GM19395 (cell line): ENCODE results near the gene QPCT.
"Not testable (repeated sequence)": the region's sequence is repeated elsewhere in the genome, so short reads cannot be mapped to it uniquely, and the experiment has no call there.

Experiments used
- ATAC-seq: cut with Tn5 transposase; IDR thresholded peaks from one replicate; pipeline ENCODE4 v1.9.1; 2021; ENCODE audit warnings: mild to moderate bottlenecking, moderate library complexity; ENCODE audit not compliant: unreplicated experiment

The QPCT gene

GRCh38 chr2:37357530-37357929 is 13.1 kb downstream of the QPCT start:
- ATAC-seq: no peak

GRCh38 chr2:37358466-37358865 is 14.0 kb downstream of the QPCT start:
- ATAC-seq: no peak

GRCh38 chr2:37361216-37361815 is 16.9 kb downstream of the QPCT start:
- ATAC-seq: no peak

- no peak for ATAC-seq
Measured at GRCh38 chr2:37361994-37362698, 17.7 kb downstream of the QPCT start.

GRCh38 chr2:37364351-37364750 is 19.9 kb downstream of the QPCT start:
- ATAC-seq: no peak

GRCh38 chr2:37365669-37366068 is 21.2 kb downstream of the QPCT start:
- peak; percentile 77 for ATAC-seq

GRCh38 chr2:37366773-37367172 is 22.3 kb downstream of the QPCT start:
- ATAC-seq: no peak

- ATAC-seq: no peak
Measured at GRCh38 chr2:37367310-37367709, 22.9 kb downstream of the QPCT start.

- no peak for ATAC-seq
Measured at GRCh38 chr2:37367984-37368383, 23.6 kb downstream of the QPCT start.

GRCh38 chr2:37370666-37371065 is 26.2 kb downstream of the QPCT start:
- no peak for ATAC-seq

GRCh38 chr2:37372000-37372399 is 27.6 kb downstream of the QPCT start:
- no peak for ATAC-seq

GRCh38 chr2:37375741-37376288 is 31.4 kb downstream of the QPCT start:
- peak; percentile 40 for ATAC-seq

- peak; percentile 92 for ATAC-seq
Measured at GRCh38 chr2:37376421-37377186, 32.2 kb downstream of the QPCT start.

GRCh38 chr2:37377187-37377532 is 32.7 kb downstream of the QPCT start:
- peak; percentile 48 for ATAC-seq

- ATAC-seq: no peak
Measured at GRCh38 chr2:37378411-37378810, 34.0 kb downstream of the QPCT start.

GRCh38 chr2:37379881-37380296 is 35.5 kb downstream of the QPCT start:
- no peak for ATAC-seq

- not testable (repeated sequence) for ATAC-seq
Measured at GRCh38 chr2:37380787-37381186, 36.4 kb downstream of the QPCT start.

GRCh38 chr2:37384261-37384660 is 39.8 kb downstream of the QPCT start:
- ATAC-seq: not testable (repeated sequence)

GRCh38 chr2:37387148-37387835 is 42.9 kb downstream of the QPCT start:
- no peak for ATAC-seq

- ATAC-seq: no peak
Measured at GRCh38 chr2:37388074-37388473, 43.6 kb downstream of the QPCT start.

- no peak for ATAC-seq
Measured at GRCh38 chr2:37389395-37389794, 45.0 kb downstream of the QPCT start.
